ENCODE measurements around the gene MGRN1. TPM values are rescaled to one million over a fixed set of nuclear protein-coding genes. Genes with fewer than 3 reads are reported as not detected.
A peak's percentile ranks its signal among the peaks of the same experiment; 100 is the strongest.

MGRN1 gene
- total and polyA plus RNA-seq, 2 of the 13 experiments (the other 11 are each of a cell fraction or from before 2014, with no cell fraction given): 11.9 to 12.6 TPM

GRCh38 chr16:4613636-4614570, 10.7 kb upstream of the MGRN1 start (continued):
- TF ChIP-seq NR3C1 (CRISPR knock-in tag; IDR thresholded peaks at IDR 0.05) (no peak), ATF2 (CRISPR knock-in tag; IDR thresholded peaks at IDR 0.05) (no peak), ZNF777 (CRISPR knock-in tag; IDR thresholded peaks at IDR 0.05) (0 out of 2 replicates have a peak, but pooled peaks have one; percentile 6), ETV6 (CRISPR knock-in tag; conservative IDR thresholded peaks at IDR 0.05) (no peak), KLF15 (CRISPR knock-in tag; IDR thresholded peaks at IDR 0.05; ENCODE audit: borderline replicate concordance) (no peak), ZNF556 (CRISPR knock-in tag; IDR thresholded peaks at IDR 0.05; ENCODE audit: borderline replicate concordance) (no peak), ZNF839 (CRISPR knock-in tag; IDR thresholded peaks at IDR 0.05; ENCODE audit: borderline replicate concordance) (no peak; the same call in 1 of the 2 replicates)

GRCh38 chr16:4614571-4615383, 9.8 kb upstream of the MGRN1 start, which contains the start of gene UBALD1:
Gene UBALD1 (minus strand): TSS chr16:4614888. CDS start chr16:4614797, 91 bp downstream.
- peak within 1 kb of the TSS; percentile 73 to 97 (median 88) for H3K4me3 ChIP-seq (replicated peaks in 1 of 3; ENCODE audit: insufficient read depth in 1 of 3, low read depth in 2 of 3, low read length in 3 of 3)
- H4K20me1 ChIP-seq (ENCODE audit: insufficient read depth, low read length): peaks cover 31% of the 10 kb centered on the region; the same call in 1 of the 2 replicates
- FAIRE-seq (peak; percentile 28), DNase-seq (ENCODE audit: low spot score) (peak; percentile 87), ATAC-seq (peak; percentile 69)
- H3K36me3 ChIP-seq (replicated peaks in 1 of 2; ENCODE audit: control insufficient read depth in 1 of 2, insufficient read depth in 2 of 2, low read length in 2 of 2): peaks cover 2 to 14% of the 10 kb centered on the region in 2 experiments; a peak in 2 of 5 replicates
- WGBS (ENCODE audit: low lambda C conversion rate): 15% methylated on average over 21 of the region's 100 CpGs
- ChIA-PET POLR2A (interaction anchor here (0.6 to 1.5 kb wide), 5 partner anchors 10 to 138 kb away, joined by 3 to 7 read pairs (median 3); partner anchors contain the start of genes DNAAF8, HMOX2 and MGRN1), CTCF (ENCODE audit: low intra/inter-chr PET ratio, low total read pairs) (no interaction called here)
- H2AFZ ChIP-seq (ENCODE audit: low read length): no peak within 1 kb of the TSS
- peak within 1 kb of the TSS; percentile 92 for H3K4me2 ChIP-seq (ENCODE audit: low read depth, low read length)
- BruUV-seq (replicated peaks): no TSS peak
- in situ Hi-C loops (cut with HindIII; ENCODE audit: extremely low pct_ligation_motif_present, low pct_unique_long_range_greater_than_20kb): loop anchor here (5.0 kb wide), 1 partner anchor 48 kb away; no protein-coding TSS in a partner anchor
- H3K4me1 ChIP-seq (ENCODE audit: insufficient read depth, low read length): peaks cover 71% of the 10 kb centered on the region
- H3K79me2 ChIP-seq (ENCODE audit: insufficient read depth, low read length): peaks cover 38% of the 10 kb centered on the region
- peak within 1 kb of the TSS; percentile 75 for H3K27ac ChIP-seq (ENCODE audit: extremely low read length, insufficient read depth, low read length)
- no peaks in the 10 kb centered on the region for H3K9me3 ChIP-seq (ENCODE audit: low read length)
- no peaks in the 10 kb centered on the region; a peak in 1 of 5 replicates for H3K27me3 ChIP-seq (ENCODE audit: control insufficient read depth in 1 of 2, insufficient read depth in 2 of 2, low read length in 2 of 2)
- intact Hi-C loops (cut with micrococcal nuclease; ENCODE audit: unreplicated experiment): loop anchor here (10.0 kb wide), 1 partner anchor 340 kb away; the partner anchor contains the start of gene SEC14L5
- H3K9ac ChIP-seq (ENCODE audit: insufficient read depth, low read depth, low read length): peak within 1 kb of the TSS; percentile 98
- TF ChIP-seq ZKSCAN5 (CRISPR knock-in tag; IDR thresholded peaks at IDR 0.05) (no peak), NFRKB (IDR thresholded peaks at IDR 0.05) (no peak), RFX1 (IDR thresholded peaks at IDR 0.05) (no peak), ATF7-NPFF (CRISPR knock-in tag; IDR thresholded peaks at IDR 0.05; ENCODE audit: low read depth) (0 out of 2 replicates have a peak, but pooled peaks have one; percentile 54), KDM5B (CRISPR knock-in tag; IDR thresholded peaks at IDR 0.05; ENCODE audit: borderline replicate concordance) (no peak; the same call in 1 of the 2 replicates), ATF1 (CRISPR knock-in tag; IDR thresholded peaks at IDR 0.05) (peak; percentile 64; the same call in 1 of the 2 replicates), ZNF619 (CRISPR knock-in tag; IDR thresholded peaks at IDR 0.05) (no peak), ATF2 (CRISPR knock-in tag; IDR thresholded peaks at IDR 0.05) (0 out of 2 replicates have a peak, but pooled peaks have one; percentile 52), NAIF1 (CRISPR knock-in tag; IDR thresholded peaks at IDR 0.05; ENCODE audit: borderline replicate concordance) (no peak), AGO1 (IDR thresholded peaks at IDR 0.05; ENCODE audit: low read depth, low read length, poor library complexity, severe bottlenecking) (no peak), KMT2B (CRISPR knock-in tag; IDR thresholded peaks at IDR 0.05) (peak; percentile 57; the same call in 1 of the 2 replicates)

All from HepG2 (cell line).